Measurements from ENCODE around the gene MRPL50. TPM values are rescaled to one million over a fixed set of nuclear protein-coding genes. Genes with fewer than 3 reads are reported as not detected.

The MRPL50 gene
- total RNA-seq, 3 donors from 2014 or later, result 9.4 to 21.2 (median 14.7) TPM

- H3K36me3 ChIP-seq, result no peaks in the 10 kb centered on the region
- TF ChIP-seq CTCF (IDR thresholded peaks at IDR 0.05), result no peak
- no peak for TF ChIP-seq POLR2AphosphoS5 (IDR thresholded peaks at IDR 0.05)
- TF ChIP-seq POLR2A (IDR thresholded peaks at IDR 0.05), result no peak
- no peak overlapping the region for H3K27ac ChIP-seq
- no peak overlapping the region for H3K4me3 ChIP-seq
- H3K4me1 ChIP-seq, result no peaks in the 10 kb centered on the region
- intact Hi-C loops (cut with DNase I; ENCODE audit: low total_unique reads), result no loop called here
- no peaks in the 10 kb centered on the region for H3K27me3 ChIP-seq
- no peak for DNase-seq (ENCODE audit: low spot score in 2 of 2)
- no peaks in the 10 kb centered on the region for H3K9me3 ChIP-seq
Measured at GRCh38 chr9:101428909-101429308, 30.5 kb upstream of the MRPL50 start.

- peaks cover 0 to 3% of the 10 kb centered on the region in 2 donors for H3K9me3 ChIP-seq
- no peak overlapping the region for H3K27ac ChIP-seq
- H3K4me3 ChIP-seq, result no peak overlapping the region
- no peaks in the 10 kb centered on the region for H3K27me3 ChIP-seq
- intact Hi-C loops (cut with DNase I; ENCODE audit: low total_unique reads), result no loop called here
- no peak for DNase-seq (ENCODE audit: low spot score in 2 of 2)
- H3K4me1 ChIP-seq, result no peaks in the 10 kb centered on the region
- H3K36me3 ChIP-seq, result no peaks in the 10 kb centered on the region
- TF ChIP-seq POLR2A (IDR thresholded peaks at IDR 0.05), result no peak
- no peak for TF ChIP-seq POLR2AphosphoS5 (IDR thresholded peaks at IDR 0.05)
- TF ChIP-seq CTCF (IDR thresholded peaks at IDR 0.05), result no peak
Measured at GRCh38 chr9:101427957-101428655, 29.7 kb upstream of the MRPL50 start.

- intact Hi-C loops (cut with DNase I; ENCODE audit: low total_unique reads), result no loop called here
- TF ChIP-seq CTCF (IDR thresholded peaks at IDR 0.05) (no peak), POLR2AphosphoS5 (IDR thresholded peaks at IDR 0.05) (no peak), POLR2A (IDR thresholded peaks at IDR 0.05) (no peak)
- no peak for DNase-seq (ENCODE audit: low spot score in 2 of 2)
- no peak overlapping the region for H3K27ac ChIP-seq
- H3K9me3 ChIP-seq, result peaks cover 0 to 6% of the 10 kb centered on the region in 2 donors
- no peaks in the 10 kb centered on the region for H3K36me3 ChIP-seq
- H3K4me1 ChIP-seq, result no peaks in the 10 kb centered on the region
- H3K4me3 ChIP-seq, result no peak overlapping the region
- no peaks in the 10 kb centered on the region for H3K27me3 ChIP-seq
Measured at GRCh38 chr9:101427358-101427757, 28.9 kb upstream of the MRPL50 start.

- H3K4me3 ChIP-seq, result no peak overlapping the region
- no peaks in the 10 kb centered on the region for H3K36me3 ChIP-seq
- TF ChIP-seq CTCF (IDR thresholded peaks at IDR 0.05) (no peak), POLR2AphosphoS5 (IDR thresholded peaks at IDR 0.05) (no peak), POLR2A (IDR thresholded peaks at IDR 0.05) (no peak)
- intact Hi-C loops (cut with DNase I; ENCODE audit: low total_unique reads), result loop anchor here (5.0 kb wide), 1 partner anchor 944 kb away; no protein-coding TSS in a partner anchor
- peaks cover 16 to 45% of the 10 kb centered on the region in 2 donors for H3K9me3 ChIP-seq
- no peak overlapping the region for H3K27ac ChIP-seq
- H3K4me1 ChIP-seq, result no peaks in the 10 kb centered on the region
- no peaks in the 10 kb centered on the region for H3K27me3 ChIP-seq
- no peak for DNase-seq (ENCODE audit: low spot score in 2 of 2)
Measured at GRCh38 chr9:101421653-101422065, 23.2 kb upstream of the MRPL50 start.

GRCh38 chr9:101419863-101420262 is 21.4 kb upstream of the MRPL50 start:
- peaks cover 16 to 59% of the 10 kb centered on the region in 2 donors for H3K9me3 ChIP-seq

More at GRCh38 chr9:101419863-101420262, 21.4 kb upstream of the MRPL50 start:
- no peak overlapping the region for H3K27ac ChIP-seq
- no peak overlapping the region for H3K4me3 ChIP-seq
- no peak for DNase-seq (ENCODE audit: low spot score in 2 of 2)
- no peaks in the 10 kb centered on the region for H3K36me3 ChIP-seq
- TF ChIP-seq CTCF (IDR thresholded peaks at IDR 0.05) (no peak), POLR2AphosphoS5 (IDR thresholded peaks at IDR 0.05) (no peak)
- H3K4me1 ChIP-seq, result no peaks in the 10 kb centered on the region
- no peaks in the 10 kb centered on the region for H3K27me3 ChIP-seq
- intact Hi-C loops (cut with DNase I; ENCODE audit: low total_unique reads), result loop anchor here (5.0 kb wide), 1 partner anchor 943 kb away; no protein-coding TSS in a partner anchor
